DOHH2 (cell line): Measurements from ENCODE around the gene RASD2.

Experiments used
- EZH2phosphoT487 ChIP-seq: fragments of 200-600 bp; sonication (generic); IDR thresholded peaks from 2 replicates; pipeline ENCODE4 v1.6.1; 2017; ENCODE audit warnings: borderline replicate concordance, mild to moderate bottlenecking, antibody characterized with exemption, low read length, moderate library complexity, mixed read lengths
- TF ChIP-seq, protein P1 (sequence below): fragments of 200-600 bp; sonication (generic); IDR thresholded peaks from one replicate; pipeline ENCODE4 v1.5.1; 2014; ENCODE audit warnings: antibody characterized with exemption, mild to moderate bottlenecking, low read depth, low read length; ENCODE audit not compliant: poor library complexity, severe bottlenecking

DNA sequence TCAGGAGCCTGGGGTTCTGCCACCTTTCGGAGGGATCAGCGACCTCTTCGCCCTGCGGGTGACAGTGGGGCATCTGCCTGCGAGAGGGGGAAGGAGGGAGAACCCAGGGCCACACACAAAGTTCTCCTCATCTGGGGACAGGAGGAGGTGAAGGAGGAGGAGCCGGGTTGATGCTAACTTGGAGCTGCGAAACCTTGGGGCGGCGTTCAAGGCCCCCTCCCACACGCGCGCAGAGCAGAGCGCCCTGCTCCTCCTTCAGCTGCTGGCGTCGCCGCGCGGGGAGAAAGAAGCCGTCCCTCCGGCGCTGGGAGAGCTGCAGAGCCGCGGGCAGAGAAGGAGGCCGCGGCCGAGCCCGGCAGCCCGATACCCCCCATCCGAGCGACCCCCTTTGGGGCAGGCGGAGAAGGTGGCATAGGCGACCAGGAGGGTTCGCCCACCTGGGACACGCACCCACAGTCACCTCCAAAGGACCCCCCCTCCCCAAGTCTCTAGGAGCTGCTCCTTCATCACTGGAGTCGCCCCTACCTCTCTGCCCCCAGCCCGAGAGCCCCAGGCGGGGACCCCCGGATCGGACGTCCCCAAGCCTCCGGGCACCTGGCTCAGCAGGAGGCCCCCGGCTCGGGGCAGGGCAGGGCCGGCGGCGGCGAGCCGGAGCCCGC lies at the start of gene RASD2:
- TF ChIP-seq, protein P1, sequence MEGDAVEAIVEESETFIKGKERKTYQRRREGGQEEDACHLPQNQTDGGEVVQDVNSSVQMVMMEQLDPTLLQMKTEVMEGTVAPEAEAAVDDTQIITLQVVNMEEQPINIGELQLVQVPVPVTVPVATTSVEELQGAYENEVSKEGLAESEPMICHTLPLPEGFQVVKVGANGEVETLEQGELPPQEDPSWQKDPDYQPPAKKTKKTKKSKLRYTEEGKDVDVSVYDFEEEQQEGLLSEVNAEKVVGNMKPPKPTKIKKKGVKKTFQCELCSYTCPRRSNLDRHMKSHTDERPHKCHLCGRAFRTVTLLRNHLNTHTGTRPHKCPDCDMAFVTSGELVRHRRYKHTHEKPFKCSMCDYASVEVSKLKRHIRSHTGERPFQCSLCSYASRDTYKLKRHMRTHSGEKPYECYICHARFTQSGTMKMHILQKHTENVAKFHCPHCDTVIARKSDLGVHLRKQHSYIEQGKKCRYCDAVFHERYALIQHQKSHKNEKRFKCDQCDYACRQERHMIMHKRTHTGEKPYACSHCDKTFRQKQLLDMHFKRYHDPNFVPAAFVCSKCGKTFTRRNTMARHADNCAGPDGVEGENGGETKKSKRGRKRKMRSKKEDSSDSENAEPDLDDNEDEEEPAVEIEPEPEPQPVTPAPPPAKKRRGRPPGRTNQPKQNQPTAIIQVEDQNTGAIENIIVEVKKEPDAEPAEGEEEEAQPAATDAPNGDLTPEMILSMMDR, result no peak
- TF ChIP-seq EZH2phosphoT487, result no peak
